NCI-H446 treated with DMSO at 0.1 percent for 48 hours (cell line): ENCODE measurements around the gene TMEM164.

Experiments
- DNase-seq: peaks from one replicate; lab custom pipeline; 2025; lab: John Stamatoyannopoulos, UW

TMEM164 gene

GRCh38 chrX:110168585-110168984 lies 165.7 kb downstream of the TMEM164 start:
- DNase-seq: no peak

GRCh38 chrX:110170029-110170428 lies 167.1 kb downstream of the TMEM164 start:
- DNase-seq: no peak

- no peak for DNase-seq
These were observed 168.5 kb downstream of the TMEM164 start for GRCh38 chrX:110171442-110171841.

- no peak for DNase-seq
These were observed 169.3 kb downstream of the TMEM164 start for GRCh38 chrX:110172215-110172614.

- DNase-seq: no peak
These were observed 170.6 kb downstream of the TMEM164 start for GRCh38 chrX:110173192-110174175.

- no peak for DNase-seq
These were observed 172.2 kb downstream of the TMEM164 start for GRCh38 chrX:110175146-110175545.

GRCh38 chrX:110175696-110176095 lies 172.8 kb downstream of the TMEM164 start:
- no peak for DNase-seq

- DNase-seq: no peak
These were observed 175.4 kb downstream of the TMEM164 start for GRCh38 chrX:110178179-110178865.

- DNase-seq: peak; percentile 23
These were observed 177.4 kb downstream of the TMEM164 start for GRCh38 chrX:110180176-110180927.

GRCh38 chrX:110180928-110181310 lies 178.0 kb downstream of the TMEM164 start:
- no peak for DNase-seq

GRCh38 chrX:110181459-110182137 lies 178.7 kb downstream of the TMEM164 start:
- no peak for DNase-seq

- no peak for DNase-seq
These were observed 179.4 kb downstream of the TMEM164 start for GRCh38 chrX:110182362-110182761.

GRCh38 chrX:110182865-110183264 lies 180.0 kb downstream of the TMEM164 start:
- no peak for DNase-seq

GRCh38 chrX:110183314-110183713 lies 180.4 kb downstream of the TMEM164 start:
- no peak for DNase-seq

GRCh38 chrX:110188701-110189558 lies 186.0 kb downstream of the TMEM164 start:
- DNase-seq: no peak

- DNase-seq: no peak
These were observed 189.6 kb downstream of the TMEM164 start for GRCh38 chrX:110192516-110192915.

GRCh38 chrX:110194977-110195376 lies 192.1 kb downstream of the TMEM164 start:
- no peak for DNase-seq

GRCh38 chrX:110201799-110202198 lies 198.9 kb downstream of the TMEM164 start:
- DNase-seq: no peak

GRCh38 chrX:110204986-110205385 lies 202.1 kb downstream of the TMEM164 start:
- no peak for DNase-seq

GRCh38 chrX:110208092-110208491 lies 205.2 kb downstream of the TMEM164 start:
- DNase-seq: no peak
